ENCODE measurements around the gene EML4.
"Not testable (repeated sequence)": the region's sequence is repeated elsewhere in the genome, so short reads cannot be mapped to it uniquely, and the experiment has no call there.

Gene EML4

GRCh38 chr2:42361728-42362283, 192.7 kb downstream of the EML4 start:
- no peak for DNase-seq

GRCh38 chr2:42363413-42363812, 194.3 kb downstream of the EML4 start:
- DNase-seq: no peak

GRCh38 chr2:42364658-42365057, 195.5 kb downstream of the EML4 start:
- DNase-seq: no peak

- DNase-seq: no peak
Measured at GRCh38 chr2:42366411-42366810, 197.3 kb downstream of the EML4 start.

- DNase-seq: no peak
Measured at GRCh38 chr2:42367835-42368234, 198.7 kb downstream of the EML4 start.

- peak; percentile 72 for DNase-seq
Measured at GRCh38 chr2:42368817-42369531, 199.8 kb downstream of the EML4 start.

- DNase-seq: peak; percentile 24
Measured at GRCh38 chr2:42369532-42370229, 200.5 kb downstream of the EML4 start.

- no peak for DNase-seq
Measured at GRCh38 chr2:42371611-42372473, 202.7 kb downstream of the EML4 start.

GRCh38 chr2:42372474-42373200, 203.5 kb downstream of the EML4 start:
- DNase-seq: no peak

GRCh38 chr2:42376758-42377157, 207.6 kb downstream of the EML4 start:
- DNase-seq: no peak

GRCh38 chr2:42378415-42378814, 209.3 kb downstream of the EML4 start:
- no peak for DNase-seq

GRCh38 chr2:42380026-42380425, 210.9 kb downstream of the EML4 start:
- not testable (repeated sequence) for DNase-seq

GRCh38 chr2:42382144-42382543, 213.0 kb downstream of the EML4 start:
- no peak for DNase-seq

Measured in NCI-H2029 (cell line).